Measurements from ENCODE around the gene NACC2.

DNA sequence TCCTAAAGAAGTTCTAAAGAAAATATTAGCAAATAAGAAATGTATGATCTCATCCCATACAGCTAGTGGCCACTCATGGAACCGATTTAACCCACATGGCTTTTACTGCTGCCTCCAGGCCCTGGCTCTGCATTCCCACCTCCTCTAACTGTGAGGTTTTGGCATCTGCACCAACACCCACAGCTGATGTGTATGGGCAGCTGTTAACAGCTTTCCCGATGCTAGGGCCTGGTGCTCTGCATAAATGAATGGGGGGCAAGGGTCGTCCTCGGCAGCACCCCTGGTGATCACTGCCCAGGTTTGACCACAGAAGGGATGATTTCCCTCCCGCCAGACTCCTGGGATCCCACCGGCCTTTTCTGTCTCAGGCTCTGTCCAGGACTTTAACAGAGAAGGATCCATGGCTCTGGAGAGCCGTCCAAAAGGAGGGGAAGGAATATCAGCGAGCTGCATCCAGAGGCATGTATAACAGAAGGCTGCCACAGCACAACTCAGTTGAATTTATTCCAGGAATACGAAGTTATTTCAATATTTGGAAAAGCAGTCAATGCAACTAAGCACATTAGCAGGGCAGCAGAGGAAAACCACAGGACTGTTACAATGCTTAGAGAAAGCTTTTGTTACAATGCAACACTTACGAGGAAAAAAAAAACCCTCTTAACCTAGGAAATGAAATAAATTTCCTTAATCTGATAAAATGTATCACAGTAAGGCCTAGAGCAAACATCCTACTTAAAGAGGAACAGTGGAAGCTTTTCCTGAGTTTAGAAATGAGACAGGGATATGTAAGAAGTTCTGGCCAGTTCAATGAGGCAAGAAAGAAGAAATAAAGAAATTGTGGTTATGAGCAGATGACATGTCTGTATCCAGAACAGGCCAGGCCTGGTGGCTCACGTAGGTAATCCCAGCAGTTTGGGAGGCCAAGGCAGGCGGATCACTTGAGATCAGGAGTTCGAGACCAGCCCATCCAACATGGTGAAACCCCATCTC, 63.1 kb downstream of the NACC2 start:
- TF ChIP-seq CTCF (IDR thresholded peaks at IDR 0.05) (no peak), EP300 (IDR thresholded peaks at IDR 0.05) (no peak)

All from gastroesophageal sphincter (tissue), 3 donors.